SK-N-SH treated with all-trans-retinoic acid at 6 μM for 48 hours (cell line): ENCODE data around the gene MADD.

ENCODE experiments used
- ATAC-seq: fragments of 200-7000 bp; cut with Tn5 transposase; 3 replicates; pipeline ENCODE4 v1.9.1; 2020; ENCODE audit warnings: mild to moderate bottlenecking, moderate library complexity
- ARNTL ChIP-seq: fragments of 450-650 bp; formaldehyde crosslinking; IDR thresholded peaks from 2 replicates; pipeline ENCODE4 v1.5.0; 2020; ENCODE audit warnings: low read depth, mild to moderate bottlenecking, moderate library complexity, borderline replicate concordance
- CSDC2 ChIP-seq: fragments of 250-450 bp; sonication (Bioruptor Pico); IDR thresholded peaks from 2 replicates; pipeline ENCODE4 v1.5.0; 2020; ENCODE audit warnings: mild to moderate bottlenecking, moderate library complexity
- ESRRG ChIP-seq: fragments of 250-450 bp; sonication (Bioruptor Pico); IDR thresholded peaks from 2 replicates; pipeline ENCODE4 v1.6.1; 2021; ENCODE audit warnings: mild to moderate bottlenecking
- GLIS3 ChIP-seq: fragments of 250-450 bp; sonication (Bioruptor Pico); IDR thresholded peaks from 2 replicates; pipeline ENCODE4 v1.5.0; 2020; ENCODE audit warnings: mild to moderate bottlenecking, moderate library complexity
- ISL1 ChIP-seq: fragments of 250-450 bp; sonication (Bioruptor Pico); IDR thresholded peaks from 2 replicates; pipeline ENCODE4 v2.1.2; 2022; ENCODE audit warnings: mild to moderate bottlenecking, moderate library complexity
- OSR1 ChIP-seq: fragments of 250-450 bp; sonication (Bioruptor Pico); IDR thresholded peaks from 2 replicates; pipeline ENCODE4 v1.8.0; 2022; ENCODE audit warnings: moderate library complexity, mild to moderate bottlenecking, inconsistent platforms
- PATZ1 ChIP-seq: fragments of 250-450 bp; sonication (Bioruptor Pico); IDR thresholded peaks from 2 replicates; pipeline ENCODE4 v1.8.0; 2020; ENCODE audit warnings: mild to moderate bottlenecking, moderate library complexity, borderline replicate concordance
- PPARA ChIP-seq: fragments of 250-450 bp; sonication (Bioruptor Pico); IDR thresholded peaks from 2 replicates; pipeline ENCODE4 v1.5.0; 2020; ENCODE audit warnings: mild to moderate bottlenecking, borderline replicate concordance
- RARB ChIP-seq: fragments of 250-450 bp; sonication (Bioruptor Pico); IDR thresholded peaks from 2 replicates; pipeline ENCODE4 v1.8.0; 2021; ENCODE audit warnings: mild to moderate bottlenecking, moderate library complexity
- SNAI2 ChIP-seq: fragments of 250-450 bp; sonication (Bioruptor Pico); IDR thresholded peaks from 2 replicates; pipeline ENCODE4 v1.5.0; 2020; ENCODE audit warnings: mild to moderate bottlenecking, moderate library complexity
- TCF4 ChIP-seq: fragments of 250-450 bp; sonication (Bioruptor Pico); IDR thresholded peaks from 2 replicates; pipeline ENCODE4 v1.8.0; 2021; ENCODE audit warnings: mild to moderate bottlenecking, moderate library complexity, borderline replicate concordance
- TSHZ2 ChIP-seq: fragments of 250-450 bp; sonication (Bioruptor Pico); IDR thresholded peaks from 2 replicates; pipeline ENCODE4 v1.5.0; 2020; ENCODE audit warnings: mild to moderate bottlenecking, moderate library complexity
- ZC3H10 ChIP-seq: fragments of 250-450 bp; sonication (Bioruptor Pico); IDR thresholded peaks from 2 replicates; pipeline ENCODE4 v1.5.1; 2021; ENCODE audit warnings: mild to moderate bottlenecking, moderate library complexity
- ZFP3 ChIP-seq: fragments of 250-450 bp; sonication (Bioruptor Pico); IDR thresholded peaks from 2 replicates; pipeline ENCODE4 v1.5.0; 2020; ENCODE audit warnings: mild to moderate bottlenecking, moderate library complexity
- ZFP30 ChIP-seq: fragments of 450-650 bp; formaldehyde crosslinking; IDR thresholded peaks from 2 replicates; pipeline ENCODE4 v1.5.0; 2022; ENCODE audit warnings: mild to moderate bottlenecking, moderate library complexity
- ZNF565 ChIP-seq: fragments of 450-650 bp; formaldehyde crosslinking; conservative IDR thresholded peaks from 2 replicates; pipeline ENCODE4 v1.5.0; 2020; ENCODE audit warnings: low read depth, mild to moderate bottlenecking, moderate library complexity
- ZNF70 ChIP-seq: fragments of 450-650 bp; formaldehyde crosslinking; IDR thresholded peaks from 2 replicates; pipeline ENCODE4 v1.5.0; 2020; ENCODE audit warnings: mild to moderate bottlenecking, moderate library complexity
- ZNF8 ChIP-seq: fragments of 450-650 bp; formaldehyde crosslinking; IDR thresholded peaks from 2 replicates; pipeline ENCODE4 v1.5.0; 2020; ENCODE audit warnings: mild to moderate bottlenecking, moderate library complexity

MADD gene

GRCh38 chr11:47369676-47370075 lies 99.7 kb downstream of the MADD start (continued):
- no peak for TF ChIP-seq TSHZ2 (CRISPR knock-in tag)
- TF ChIP-seq OSR1 (CRISPR knock-in tag), result no peak
- no peak for TF ChIP-seq ZNF8
- TF ChIP-seq ZNF70 (CRISPR knock-in tag), result no peak
- TF ChIP-seq CSDC2 (CRISPR knock-in tag), result no peak
- TF ChIP-seq ZFP30, result no peak
- TF ChIP-seq PATZ1 (CRISPR knock-in tag), result no peak
- no peak for TF ChIP-seq TCF4

GRCh38 chr11:47372422-47372821 lies 102.5 kb downstream of the MADD start:
- TF ChIP-seq ESRRG (no peak), GLIS3 (CRISPR knock-in tag) (no peak), PATZ1 (CRISPR knock-in tag) (no peak), ZNF70 (CRISPR knock-in tag) (no peak), ZFP3 (CRISPR knock-in tag) (no peak), OSR1 (CRISPR knock-in tag) (no peak), ARNTL (CRISPR knock-in tag) (no peak), ISL1 (no peak)
- ATAC-seq, result no peak

- TF ChIP-seq CSDC2 (CRISPR knock-in tag) (no peak), SNAI2 (CRISPR knock-in tag) (no peak), ISL1 (no peak), ZC3H10 (CRISPR knock-in tag) (no peak), TSHZ2 (CRISPR knock-in tag) (no peak), ZNF565 (CRISPR knock-in tag) (no peak), OSR1 (CRISPR knock-in tag) (no peak), GLIS3 (CRISPR knock-in tag) (no peak), PATZ1 (CRISPR knock-in tag) (no peak), ESRRG (no peak), RARB (no peak), ZFP3 (CRISPR knock-in tag) (no peak), PPARA (no peak), ARNTL (CRISPR knock-in tag) (no peak), ZNF8 (no peak), TCF4 (no peak)
- TF ChIP-seq, all 23 proteins: peak for 0
- ATAC-seq, result peak; percentile 98
Measured at GRCh38 chr11:47373876-47374719, 104.2 kb downstream of the MADD start.
